SK-N-DZ (cell line): ENCODE measurements around the gene THUMPD2. TPM values are rescaled to one million over a fixed set of nuclear protein-coding genes. Genes with fewer than 3 reads are reported as not detected.

Experiments
- DNase-seq: peaks from one replicate; pipeline ENCODE4 v3.0.0-alpha.2; 2015; ENCODE audit warnings: low spot score
- polyA plus RNA-seq, 2 experiments: library from polyadenylated mRNA; depleted of rRNA; stranded (reverse); fragments of >200 nt; gene quantifications; 2 replicates each; pipeline ENCODE4 v1.2.3, GENCODE V29; 2014

THUMPD2 gene
- 18.2 and 25.9 TPM in 2 replicates for polyA plus RNA-seq (2014; cell fraction: cytosol; rRNA removed)
- 33.7 and 34.4 TPM in 2 replicates for polyA plus RNA-seq (2014; cell fraction: nucleus; rRNA removed)

DNA sequence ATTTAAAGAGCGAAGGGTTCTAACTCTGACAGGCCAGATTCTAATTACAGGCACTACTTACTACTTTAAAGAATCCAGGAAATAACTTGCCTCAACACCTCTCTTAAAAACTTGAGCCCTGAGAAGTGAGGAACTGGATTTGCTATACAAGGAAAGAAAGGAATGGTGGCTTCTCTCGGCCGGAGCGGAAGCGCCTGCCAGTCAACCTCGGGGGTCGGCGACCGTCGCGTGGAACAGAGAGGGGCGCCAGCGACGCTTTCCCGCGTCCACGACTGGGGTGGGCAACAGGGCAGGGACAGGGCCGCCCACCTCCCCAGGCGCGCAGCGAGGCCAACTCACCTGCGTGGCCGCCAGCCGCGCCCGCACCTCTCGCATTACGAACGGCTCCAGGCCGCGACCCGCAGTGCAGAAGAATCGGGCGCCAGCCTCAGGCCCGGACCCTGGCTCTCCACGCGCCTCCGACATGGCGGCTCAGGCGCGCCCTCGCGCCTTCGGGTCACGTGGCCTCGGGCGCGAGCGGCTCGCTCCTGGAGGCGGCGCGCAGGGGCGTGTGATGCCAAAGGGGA is at the start of gene THUMPD2:
TSS of gene THUMPD2 (minus strand) at position 484 of the 566 bp plus-strand sequence. CDS start at position 465, 19 bp downstream.
- peak; percentile 84 for DNase-seq

GRCh38 chr2:39821871-39822270 is 42.8 kb upstream of the THUMPD2 start:
- no peak for DNase-seq

- no peak for DNase-seq
Measured at GRCh38 chr2:39816845-39817244, 37.8 kb upstream of the THUMPD2 start.

GRCh38 chr2:39816428-39816827 is 37.4 kb upstream of the THUMPD2 start:
- DNase-seq: no peak

GRCh38 chr2:39805936-39806608 is 27.0 kb upstream of the THUMPD2 start:
- no peak for DNase-seq

GRCh38 chr2:39803839-39804238 is 24.8 kb upstream of the THUMPD2 start:
- no peak for DNase-seq

- DNase-seq: no peak
Measured at GRCh38 chr2:39800752-39801151, 21.7 kb upstream of the THUMPD2 start.

GRCh38 chr2:39796134-39796533 is 17.1 kb upstream of the THUMPD2 start:
- no peak for DNase-seq

GRCh38 chr2:39790216-39790818 is 11.3 kb upstream of the THUMPD2 start:
- DNase-seq: peak; percentile 64

DNA sequence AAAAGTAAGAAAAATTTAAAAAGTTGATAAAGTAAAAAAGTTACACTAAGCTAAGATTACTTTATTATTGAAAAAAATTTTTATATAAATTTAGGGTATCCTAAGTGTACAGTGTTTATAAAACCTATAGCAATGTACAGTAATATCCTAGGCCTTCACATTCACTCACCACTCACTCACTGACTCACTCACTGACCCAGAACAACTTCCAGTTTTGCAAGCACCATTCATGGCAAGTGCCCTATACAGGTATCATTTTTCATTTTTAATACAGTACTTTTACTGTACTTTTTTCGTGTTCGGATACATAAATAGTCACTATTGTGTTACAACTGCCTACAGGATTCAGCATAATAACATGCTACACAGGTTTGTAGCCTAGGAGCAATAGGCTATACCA is 8.9 kb upstream of the THUMPD2 start:
- DNase-seq: no peak

DNA sequence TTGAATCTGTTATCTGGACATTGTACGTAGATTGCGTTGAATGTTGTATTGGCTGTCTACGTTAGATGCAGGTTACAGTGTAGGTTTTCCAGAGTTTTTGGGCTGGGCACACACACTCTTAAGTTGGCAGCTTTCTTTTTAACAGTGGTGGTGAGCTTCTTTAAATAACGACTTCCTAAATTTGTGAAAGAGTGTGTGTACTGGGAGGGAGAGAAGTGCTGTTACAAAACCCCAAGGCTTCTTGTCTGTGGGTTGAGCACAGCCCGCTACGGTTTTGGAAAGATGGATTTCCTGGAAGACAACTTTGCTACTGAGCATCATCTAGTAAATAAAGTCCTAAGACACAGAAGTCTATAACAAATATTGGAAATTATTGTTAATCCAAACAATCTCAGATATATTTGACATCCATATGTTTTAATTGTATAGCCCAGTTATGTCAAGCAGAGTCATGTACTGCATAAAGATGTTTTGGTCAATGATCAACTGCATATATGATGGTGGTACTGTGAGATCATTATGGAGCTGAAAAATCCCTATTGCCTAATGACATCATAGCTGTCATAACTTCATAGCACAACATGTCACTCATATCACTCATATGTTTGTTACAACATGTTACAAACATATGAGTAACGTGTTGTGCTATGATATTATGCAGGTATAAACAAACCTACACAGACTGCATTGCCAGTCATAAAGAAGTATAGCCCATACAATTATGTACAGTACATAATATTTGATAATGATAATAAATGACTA is 7.9 kb upstream of the THUMPD2 start:
- DNase-seq: no peak

DNA sequence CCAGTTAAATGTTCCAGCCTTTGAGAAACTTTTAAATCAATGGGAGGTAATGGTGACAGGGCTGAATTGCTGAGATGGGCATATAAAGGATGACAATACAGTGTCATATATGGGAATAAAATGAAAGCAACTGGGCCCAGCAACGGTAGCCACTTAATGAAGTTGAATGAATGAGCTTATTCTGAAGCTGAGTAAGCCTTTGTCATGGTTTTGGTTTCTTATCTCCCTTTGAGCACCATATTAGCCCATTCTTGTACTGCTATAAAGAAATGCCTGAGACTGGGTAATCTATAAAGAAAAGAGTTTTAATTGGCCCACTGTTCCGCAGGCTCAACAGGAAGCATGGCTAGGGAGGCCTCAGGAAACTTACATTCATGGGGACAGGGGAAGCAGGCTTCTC is 3.5 kb upstream of the THUMPD2 start:
- no peak for DNase-seq

DNA sequence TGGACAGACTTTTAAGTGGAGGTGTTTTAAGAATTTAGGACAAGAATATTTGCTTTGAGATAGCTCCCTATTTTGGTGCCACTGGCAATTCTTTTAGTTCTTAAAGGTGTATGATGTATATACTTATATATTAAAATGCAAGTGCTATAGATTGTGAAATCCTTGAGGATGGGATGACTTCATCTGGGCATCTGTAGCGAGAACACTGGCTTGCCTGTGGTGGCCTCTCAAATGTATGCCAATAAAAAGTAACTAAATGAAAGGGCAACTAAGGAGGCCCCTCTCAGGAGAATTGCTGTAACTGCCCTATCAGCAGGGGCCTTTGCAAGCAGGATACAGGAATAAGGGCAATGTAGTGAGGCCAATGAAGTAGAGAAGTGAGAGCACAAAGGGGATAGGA is 2.6 kb upstream of the THUMPD2 start:
- no peak for DNase-seq

GRCh38 chr2:39780825-39781600 is 2.0 kb upstream of the THUMPD2 start:
- DNase-seq: no peak

GRCh38 chr2:39779927-39780326 is 869 bp upstream of the THUMPD2 start:
- no peak for DNase-seq

DNA sequence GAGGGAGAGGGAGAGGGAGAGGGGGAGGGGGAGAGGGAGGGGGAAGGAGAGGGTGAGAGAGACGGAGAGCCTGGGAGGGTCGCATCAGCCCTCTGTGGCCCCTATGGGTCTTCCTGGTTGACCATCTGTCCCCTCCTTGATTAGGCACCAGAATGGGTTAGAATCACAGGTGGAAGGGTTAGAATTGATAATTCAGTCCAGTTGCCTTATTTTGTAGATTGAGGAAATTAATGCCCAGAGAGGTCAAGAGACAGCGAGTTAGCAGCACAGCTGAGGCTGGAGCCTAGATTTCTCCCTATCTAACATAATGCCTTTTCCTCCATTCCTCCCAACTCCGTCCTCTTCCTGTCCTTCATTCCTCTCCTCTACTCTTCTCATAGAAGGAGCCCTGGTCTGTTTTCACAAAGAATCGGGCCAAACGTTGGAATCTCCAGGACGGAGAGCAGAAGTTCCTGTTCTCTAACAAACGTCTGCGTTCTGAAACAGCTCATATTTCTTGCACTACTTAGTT is 338 bp upstream of the THUMPD2 start:
- peak; percentile 3 for DNase-seq

DNA sequence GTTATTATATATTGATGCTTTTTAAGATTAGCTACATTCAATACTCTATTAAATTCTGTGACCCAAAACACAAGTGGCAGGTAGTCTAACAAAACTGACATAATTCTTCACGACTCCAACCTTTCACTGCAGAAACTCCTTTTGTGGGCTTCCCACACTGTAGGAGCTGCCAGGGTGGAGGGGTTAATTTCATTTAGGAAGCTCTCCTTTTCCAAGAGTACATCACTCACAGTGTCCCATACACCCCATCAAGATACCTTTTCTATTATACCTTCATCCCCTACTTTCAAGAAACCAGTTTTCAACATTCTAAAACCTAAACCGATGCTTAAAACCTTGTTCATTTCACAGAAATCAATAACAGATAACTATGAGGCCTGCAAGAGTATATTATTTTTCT is 825 bp downstream of the THUMPD2 start:
- peak; percentile 18 for DNase-seq

DNA sequence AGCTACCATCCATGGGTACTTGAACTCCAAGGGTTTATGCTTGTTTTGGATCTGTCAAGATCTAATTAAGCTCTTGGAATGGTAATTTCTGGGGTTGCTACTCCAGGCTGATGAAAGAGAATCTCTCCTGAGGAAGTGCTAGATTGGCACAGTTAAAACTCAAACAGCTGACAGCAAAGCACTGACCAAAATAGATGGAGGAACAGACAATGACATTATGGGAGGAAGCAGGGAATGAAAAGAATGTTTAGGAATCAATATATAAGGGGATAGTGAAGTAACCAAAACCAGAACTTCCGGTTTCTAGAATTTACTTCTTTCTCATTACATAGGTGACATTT is 6.3 kb downstream of the THUMPD2 start:
- no peak for DNase-seq

DNA sequence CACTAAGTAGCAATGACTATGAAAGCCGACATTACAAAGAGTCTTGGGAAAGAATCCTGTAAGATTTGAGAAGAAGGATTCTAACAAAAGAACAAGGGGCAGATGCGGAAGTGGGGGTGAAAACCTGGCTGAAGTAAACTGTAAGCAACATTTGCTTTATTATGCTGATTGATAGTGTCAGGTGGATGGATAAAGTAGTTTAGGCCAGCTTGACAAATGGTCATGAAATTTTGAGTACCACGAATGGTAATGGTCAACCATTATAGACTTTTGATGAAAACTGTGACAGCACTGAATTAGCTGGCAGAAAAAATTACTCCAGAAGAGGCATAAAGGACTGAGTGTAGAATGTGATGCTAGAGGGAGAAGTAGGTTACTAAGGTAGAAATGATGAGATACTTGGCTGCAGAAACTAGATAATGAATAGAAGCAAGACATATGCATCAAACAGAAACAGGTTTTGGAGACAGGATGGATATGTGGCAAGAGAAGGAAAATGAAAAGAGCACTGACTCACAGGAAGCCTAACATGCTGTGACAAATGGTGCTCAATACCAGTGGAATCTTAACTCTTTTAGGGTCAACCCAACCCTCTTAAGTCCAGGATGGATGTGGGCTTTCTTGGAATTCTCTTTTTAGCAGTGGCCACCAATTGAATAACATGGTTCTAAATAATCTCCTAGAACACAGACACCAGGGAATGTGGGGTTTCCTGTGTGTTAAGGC is 6.8 kb downstream of the THUMPD2 start:
- DNase-seq: no peak

DNA sequence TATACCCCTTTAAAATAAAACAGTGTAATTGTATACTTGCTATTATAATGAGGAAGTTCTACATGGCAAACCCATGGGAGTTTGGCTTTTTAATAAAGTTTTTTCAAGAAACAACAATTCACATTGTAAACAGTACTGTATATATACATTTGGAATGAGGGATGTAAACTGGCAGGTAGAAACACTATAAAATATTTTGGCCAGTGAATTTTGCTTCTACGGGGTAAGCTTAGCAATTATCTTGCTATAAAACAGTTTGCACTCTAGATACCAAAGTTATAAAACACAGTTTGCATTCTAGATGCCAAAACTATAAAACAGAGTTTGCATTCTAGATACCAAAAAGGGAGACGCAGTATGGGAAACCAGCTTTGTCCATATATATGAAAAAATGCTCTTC is 16.6 kb downstream of the THUMPD2 start:
- no peak for DNase-seq

GRCh38 chr2:39757156-39757555 is 21.9 kb downstream of the THUMPD2 start:
- no peak for DNase-seq
